Stimulated activated CD4-positive, alpha-beta T cell treated with anti-CD3 and anti-CD28 coated beads, TNF-alpha, amount 100 ng/mL, for 4 hours (primary cell): Measurements from ENCODE around the gene ENOSF1.
A peak's percentile ranks its signal among the peaks of the same experiment; 100 is the strongest.
"Not testable (repeated sequence)": the region's sequence is repeated elsewhere in the genome, so short reads cannot be mapped to it uniquely, and the experiment has no call there.

ENCODE experiments used
- DNase-seq, 3 experiments: peaks; one replicate each; pipeline ENCODE4 v3.0.0-alpha.2; 2020; ENCODE audit warnings: low read depth in 3 of 3

The ENOSF1 gene, protein sequence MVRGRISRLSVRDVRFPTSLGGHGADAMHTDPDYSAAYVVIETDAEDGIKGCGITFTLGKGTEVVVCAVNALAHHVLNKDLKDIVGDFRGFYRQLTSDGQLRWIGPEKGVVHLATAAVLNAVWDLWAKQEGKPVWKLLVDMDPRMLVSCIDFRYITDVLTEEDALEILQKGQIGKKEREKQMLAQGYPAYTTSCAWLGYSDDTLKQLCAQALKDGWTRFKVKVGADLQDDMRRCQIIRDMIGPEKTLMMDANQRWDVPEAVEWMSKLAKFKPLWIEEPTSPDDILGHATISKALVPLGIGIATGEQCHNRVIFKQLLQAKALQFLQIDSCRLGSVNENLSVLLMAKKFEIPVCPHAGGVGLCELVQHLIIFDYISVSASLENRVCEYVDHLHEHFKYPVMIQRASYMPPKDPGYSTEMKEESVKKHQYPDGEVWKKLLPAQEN

DNA sequence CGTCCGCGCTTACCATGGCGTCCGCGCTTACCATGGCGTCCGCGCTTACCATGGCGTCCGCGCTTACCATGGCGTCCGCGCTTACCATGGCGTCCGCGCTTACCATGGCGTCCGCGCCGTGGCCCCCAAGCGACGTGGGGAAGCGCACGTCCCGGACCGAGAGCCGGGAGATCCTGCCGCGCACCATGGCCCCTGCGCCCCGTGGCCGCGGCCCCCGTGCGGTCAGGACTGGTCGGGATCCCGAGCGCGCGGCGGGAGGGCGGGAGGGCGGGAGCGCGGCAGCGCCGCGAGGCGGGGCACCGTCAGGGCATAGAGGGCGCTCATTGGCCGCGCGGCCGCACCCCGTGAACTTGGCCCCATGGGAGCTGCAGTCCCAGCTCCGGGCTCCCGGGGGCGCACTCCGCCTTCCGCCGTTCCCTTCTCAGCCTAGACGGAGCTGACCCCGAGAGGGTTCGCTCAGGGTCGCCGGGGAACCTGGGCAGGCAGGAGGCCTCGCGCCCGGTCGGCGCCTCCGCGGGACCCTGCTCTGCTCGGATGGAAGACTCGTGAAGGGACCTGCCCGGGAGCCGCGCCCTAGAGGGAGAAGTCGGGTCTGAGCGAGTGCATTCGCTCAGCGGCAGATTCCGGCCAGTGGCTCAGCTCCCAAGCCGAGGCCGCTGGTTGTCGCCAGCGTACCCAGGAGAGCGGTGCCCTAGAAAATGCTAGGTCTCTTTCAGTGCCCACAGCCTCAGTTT is at the start of gene ENOSF1:
Gene ENOSF1, minus strand, starts transcription at position 230 of the 734 bp plus-strand sequence. Its CDS starts 43 bp downstream, at position 187.
- DNase-seq: peak; percentile 63 to 75 (median 74)

DNA sequence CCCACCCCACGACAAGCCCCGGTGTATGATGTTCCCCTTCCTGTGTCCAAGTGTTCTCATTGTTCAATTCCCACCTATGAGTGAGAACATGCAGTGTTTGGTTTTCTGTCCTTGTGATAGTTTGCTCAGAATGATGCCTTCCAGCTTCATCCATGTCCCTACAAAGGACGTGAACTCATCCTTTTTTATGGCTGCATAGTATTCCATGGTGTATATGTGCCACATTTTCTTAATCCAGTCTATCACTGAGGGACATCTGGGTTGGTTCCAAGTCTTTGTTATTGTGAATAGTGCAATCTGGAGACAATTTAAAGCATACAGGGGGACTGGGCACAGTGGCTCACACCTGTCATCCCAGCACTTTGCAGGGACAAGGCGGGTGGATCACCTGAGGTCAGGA is 47.4 kb upstream of the ENOSF1 start:
- DNase-seq: not testable (repeated sequence)

DNA sequence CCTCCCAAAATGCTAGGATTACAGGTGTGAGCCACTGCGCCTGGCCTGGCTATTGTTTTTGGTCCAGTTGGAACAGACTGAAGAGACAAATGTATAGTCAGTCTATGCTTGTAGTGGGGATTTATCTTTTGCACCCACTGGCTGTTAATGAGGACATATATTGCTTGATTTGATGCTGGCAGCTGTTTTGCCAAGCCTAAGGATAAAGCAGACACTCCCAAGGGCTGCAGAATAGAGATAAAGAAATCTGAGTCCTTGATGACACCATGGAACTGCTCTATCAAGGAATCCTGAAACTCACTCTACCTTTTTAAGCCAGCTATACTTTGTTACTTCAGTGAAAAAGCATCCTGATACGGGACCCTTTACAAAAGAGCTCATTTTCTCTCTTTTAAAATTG is 43.1 kb upstream of the ENOSF1 start:
- no peak for DNase-seq

DNA sequence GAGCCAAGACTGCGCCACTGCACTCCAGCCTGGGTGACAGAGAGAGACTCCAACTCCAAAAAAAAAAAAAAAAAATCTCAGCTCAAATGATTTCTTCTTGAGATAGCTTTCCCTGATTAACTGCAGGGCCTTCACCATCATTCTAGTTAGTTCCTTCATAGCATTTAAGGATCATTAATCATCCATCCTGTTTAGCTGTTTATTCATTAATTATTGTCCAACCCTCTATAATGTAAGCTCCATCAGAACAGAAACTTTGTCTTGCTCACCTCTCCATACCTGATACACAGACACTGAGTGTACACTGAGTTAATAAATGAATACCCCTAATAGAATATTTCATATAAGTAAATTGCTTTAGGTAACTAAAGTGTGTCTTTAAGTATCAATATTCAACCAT is 42.2 kb upstream of the ENOSF1 start:
- no peak for DNase-seq

DNA sequence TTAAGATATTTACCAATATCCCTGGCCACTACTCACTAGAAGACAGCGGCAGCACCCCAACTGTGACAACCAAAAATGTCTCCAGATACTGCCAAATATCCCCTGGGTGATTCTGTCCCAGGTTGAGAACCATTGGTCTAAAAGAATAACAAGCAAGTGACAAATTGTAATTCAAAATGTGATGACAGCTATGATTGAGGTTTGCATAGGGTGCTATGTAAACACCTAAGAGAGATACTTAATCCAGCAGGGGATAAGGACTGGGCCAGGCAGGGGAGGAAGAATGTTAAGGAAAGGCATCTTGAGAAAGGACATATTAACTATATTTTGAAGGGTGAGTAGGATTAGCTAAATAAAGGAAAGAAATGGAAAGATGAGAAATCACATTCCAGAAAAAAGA is 38.0 kb upstream of the ENOSF1 start:
- no peak for DNase-seq

DNA sequence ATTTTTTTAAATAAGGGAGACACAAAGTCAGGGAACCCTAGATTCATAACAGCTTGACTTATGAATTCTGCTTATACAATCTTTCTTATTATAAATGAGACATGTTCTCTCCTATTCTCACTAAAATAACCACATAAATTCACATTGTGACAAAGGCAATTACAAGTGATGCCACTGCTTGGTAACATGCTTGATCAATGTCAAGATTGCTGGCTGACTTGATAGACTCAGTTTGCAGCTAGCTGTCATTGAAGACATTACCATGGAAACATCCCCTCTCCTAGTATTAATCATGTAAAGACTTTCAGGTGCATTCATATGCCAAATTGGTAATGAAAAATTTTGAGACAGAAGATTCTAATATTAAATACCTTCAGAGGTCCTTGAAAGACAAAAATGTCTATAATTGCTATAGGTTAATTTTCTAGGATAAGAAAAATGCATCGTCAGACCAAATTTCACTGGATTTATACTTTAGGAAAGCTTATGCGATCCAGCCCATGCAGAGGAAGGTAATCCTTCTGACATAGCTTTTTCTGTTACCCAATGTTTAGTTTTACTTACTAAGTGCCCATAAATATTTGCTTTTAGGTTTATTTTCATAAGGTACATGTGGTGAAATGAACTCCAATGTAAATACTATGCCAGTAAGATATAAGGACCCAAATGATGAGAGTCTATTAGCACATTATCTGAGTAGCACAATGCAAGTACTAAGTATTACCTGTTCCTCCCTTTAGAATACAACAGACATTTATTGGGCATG is 32.6 kb upstream of the ENOSF1 start:
- DNase-seq: no peak

DNA sequence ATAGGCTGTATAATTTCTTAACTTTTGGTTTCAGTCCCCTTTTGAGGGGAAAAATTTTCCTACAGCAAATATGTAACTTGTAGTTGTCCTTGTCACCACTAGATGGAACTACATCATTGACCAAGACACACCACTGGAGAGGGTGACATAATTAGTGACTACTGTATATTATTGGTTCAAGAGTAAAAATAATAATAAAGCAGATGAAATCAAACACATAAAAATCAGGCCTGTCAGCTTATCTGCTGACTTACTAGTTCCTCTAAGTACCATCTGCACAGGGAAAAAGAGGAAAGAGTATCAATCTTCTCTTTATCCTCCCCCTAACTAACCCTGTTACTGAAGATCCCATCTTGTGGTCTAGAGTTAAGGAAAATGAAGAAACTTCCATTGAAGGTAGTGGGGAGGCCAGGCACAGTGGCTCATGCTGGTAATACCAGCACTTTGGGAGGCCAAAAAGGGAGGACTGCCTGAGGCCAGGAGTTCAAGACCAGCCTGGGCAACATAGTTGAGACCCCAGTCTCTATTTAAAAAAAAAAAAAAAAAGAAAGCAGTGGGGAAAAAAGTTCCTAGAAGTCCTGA is 29.6 kb upstream of the ENOSF1 start:
- DNase-seq: no peak

DNA sequence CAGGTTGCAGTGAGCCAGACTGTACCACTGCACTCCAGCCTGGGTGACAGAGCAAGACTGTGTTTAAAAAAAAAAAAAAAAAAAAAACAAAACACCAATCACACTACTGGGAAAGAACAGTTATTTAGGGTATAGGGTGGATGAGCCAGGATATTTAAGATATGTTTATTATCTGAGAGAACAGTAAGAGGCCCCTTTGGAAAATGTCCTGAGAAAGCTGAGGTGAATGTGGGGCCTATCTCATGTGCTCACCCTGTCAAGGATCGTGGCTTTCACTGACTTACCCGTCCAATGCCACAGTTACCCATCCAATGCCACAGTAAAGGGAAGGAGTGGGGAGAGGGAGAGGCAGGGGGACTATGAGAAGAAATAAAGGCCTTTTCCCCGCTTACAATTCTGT is 19.9 kb upstream of the ENOSF1 start:
- DNase-seq: no peak

DNA sequence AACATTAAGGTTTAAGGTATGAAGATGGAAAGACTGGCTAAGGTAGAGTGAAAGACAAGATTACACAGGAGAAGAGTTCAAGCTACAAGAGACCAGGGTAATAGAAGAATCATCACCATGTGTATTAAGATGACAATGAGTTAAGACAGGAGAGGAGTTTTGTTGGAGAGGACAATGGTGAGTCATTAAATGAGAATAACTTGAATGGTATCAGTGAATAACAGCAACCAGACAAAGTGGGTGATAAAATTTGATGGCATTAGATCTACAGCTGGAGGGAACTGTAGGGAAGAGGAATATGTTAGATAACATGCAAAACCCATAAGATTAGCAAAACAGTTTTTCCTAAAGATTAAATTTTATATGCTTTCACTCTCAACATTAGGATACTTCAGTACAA is 18.8 kb upstream of the ENOSF1 start:
- DNase-seq: no peak

DNA sequence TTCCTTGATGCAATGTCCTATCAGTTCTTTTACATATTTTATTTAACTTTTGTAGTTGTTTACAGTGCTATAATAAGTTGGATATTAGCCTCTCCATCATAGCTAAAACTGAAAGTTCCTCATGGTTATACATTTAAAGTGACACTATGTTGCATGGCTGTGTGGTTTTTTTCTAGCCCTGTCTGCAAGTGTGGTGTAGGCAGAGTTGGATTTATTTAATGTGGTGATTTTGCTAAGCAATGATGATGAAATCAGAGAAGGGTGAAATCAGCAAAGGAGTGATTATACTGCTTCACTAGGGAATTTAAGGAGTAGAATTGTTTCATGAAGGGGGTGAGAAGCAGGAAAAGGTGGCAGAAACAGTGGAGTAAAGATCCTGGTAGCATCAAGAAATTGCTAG is 18.3 kb upstream of the ENOSF1 start:
- no peak for DNase-seq

DNA sequence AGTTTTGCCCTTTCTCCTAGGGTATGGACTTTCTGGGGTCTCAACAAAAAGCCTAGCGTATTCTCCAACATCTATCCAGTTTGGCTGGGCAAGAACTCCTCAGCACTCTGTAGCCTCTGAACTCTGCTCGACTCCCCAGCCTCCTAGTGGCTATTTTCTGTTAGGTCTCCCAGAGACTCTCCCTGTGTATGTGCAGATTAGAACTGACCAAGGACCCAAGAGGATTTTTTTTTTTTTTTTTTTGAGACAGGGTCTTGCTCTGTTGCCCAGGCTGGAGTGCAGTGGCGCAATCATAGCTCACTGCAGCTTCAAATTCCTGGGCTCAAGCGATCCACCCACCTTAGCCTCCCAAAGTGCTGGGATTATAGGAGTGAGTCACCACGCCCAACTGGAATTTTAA is 17.7 kb upstream of the ENOSF1 start:
- DNase-seq: not testable (repeated sequence)

DNA sequence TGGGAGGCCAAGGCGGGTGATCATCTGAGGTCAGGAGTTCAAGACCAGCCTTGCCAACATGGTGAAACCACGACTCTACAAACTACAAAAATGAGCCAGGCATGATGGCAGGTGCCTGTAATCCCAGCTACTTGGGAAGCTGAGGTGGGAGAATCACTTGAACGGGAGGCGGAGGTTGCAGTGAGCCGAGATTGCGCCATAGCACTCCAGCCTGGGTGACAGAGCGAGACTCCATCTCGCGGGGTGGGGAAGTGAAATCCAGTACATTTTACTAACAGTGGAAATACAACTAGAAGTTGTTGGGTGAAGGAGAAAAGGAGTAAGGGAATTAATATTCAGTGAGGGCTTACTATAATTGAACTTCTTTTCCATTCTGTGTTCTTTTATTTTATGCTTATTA is 13.2 kb upstream of the ENOSF1 start:
- DNase-seq: no peak

DNA sequence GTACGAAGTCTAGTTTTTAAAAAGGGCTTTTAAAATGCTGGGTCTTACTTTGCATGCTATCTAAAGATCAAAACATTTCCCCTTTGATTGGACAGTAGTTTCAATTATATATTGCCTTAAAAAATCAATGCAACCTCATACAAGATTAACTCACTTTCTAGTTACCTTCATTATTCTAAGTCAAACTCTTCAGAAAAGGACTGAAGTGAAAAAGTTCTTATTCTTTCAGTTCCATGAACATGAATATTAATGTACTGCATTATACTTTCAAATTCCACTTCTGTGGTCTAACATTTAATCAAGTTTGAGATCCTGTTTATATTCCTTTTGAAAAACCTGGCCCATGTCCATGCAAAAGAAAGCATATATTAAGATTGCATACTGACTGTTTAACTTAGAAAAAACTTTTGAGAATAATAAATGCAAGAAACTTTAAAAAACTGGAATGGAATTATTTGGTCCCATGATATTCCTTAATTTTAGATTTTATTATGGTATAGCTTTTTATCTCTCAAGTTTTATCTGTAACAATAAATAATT is 11.2 kb upstream of the ENOSF1 start:
- DNase-seq: no peak

DNA sequence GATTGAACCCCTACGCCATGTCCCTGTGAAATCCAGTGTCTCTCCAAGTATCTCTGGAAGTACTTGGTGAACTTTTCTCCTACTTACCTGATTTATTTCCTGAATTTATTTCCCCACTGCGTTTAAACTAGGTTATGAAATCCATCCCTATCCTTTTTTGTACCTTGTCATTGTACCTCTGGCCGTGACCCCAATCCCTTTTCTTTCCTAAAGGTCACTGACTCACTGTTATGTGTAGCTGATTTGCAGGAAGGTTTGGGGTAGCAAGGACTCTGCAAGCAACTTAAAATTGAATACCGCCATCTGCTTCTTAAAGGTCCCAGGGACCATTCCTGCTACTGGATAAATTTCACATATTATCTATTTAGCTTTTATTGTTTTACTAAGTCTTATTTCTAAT is 4.6 kb upstream of the ENOSF1 start:
- no peak for DNase-seq

DNA sequence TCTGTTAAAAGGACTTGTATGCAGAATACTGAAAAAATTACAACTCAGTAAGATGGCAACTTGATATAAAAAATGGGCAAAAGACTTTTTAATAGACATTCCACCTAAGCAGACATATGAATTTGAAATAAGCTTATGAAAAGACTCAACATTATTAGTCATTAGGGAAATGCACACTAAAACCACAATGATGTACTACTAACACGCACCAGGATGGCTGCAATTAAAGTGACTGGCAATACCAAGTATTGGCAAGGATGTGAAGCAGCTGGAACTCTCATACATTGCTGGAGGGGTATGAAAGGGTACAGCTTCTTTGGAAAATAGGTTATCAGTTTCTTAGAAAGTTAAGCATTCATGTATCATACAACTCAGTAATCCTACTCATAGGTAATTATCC is 3.2 kb upstream of the ENOSF1 start:
- DNase-seq: no peak

DNA sequence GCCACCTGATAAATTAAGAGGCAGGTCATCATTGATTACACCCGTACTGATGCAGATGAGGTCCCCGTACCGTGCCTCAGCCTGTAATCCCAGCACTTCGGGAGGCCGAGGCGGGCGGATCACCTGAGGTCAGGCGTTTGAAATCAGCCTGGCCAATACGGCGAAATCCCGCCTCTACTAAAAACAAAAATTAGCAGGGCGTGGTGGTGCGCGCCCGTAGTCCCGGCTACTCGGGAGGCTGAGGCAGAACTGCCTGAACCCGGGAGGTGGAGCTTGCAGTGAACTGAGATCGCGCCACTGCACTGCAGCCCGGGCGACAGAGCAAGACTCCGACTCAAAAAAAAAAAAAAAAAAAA is 683 bp upstream of the ENOSF1 start:
- DNase-seq: no peak

DNA sequence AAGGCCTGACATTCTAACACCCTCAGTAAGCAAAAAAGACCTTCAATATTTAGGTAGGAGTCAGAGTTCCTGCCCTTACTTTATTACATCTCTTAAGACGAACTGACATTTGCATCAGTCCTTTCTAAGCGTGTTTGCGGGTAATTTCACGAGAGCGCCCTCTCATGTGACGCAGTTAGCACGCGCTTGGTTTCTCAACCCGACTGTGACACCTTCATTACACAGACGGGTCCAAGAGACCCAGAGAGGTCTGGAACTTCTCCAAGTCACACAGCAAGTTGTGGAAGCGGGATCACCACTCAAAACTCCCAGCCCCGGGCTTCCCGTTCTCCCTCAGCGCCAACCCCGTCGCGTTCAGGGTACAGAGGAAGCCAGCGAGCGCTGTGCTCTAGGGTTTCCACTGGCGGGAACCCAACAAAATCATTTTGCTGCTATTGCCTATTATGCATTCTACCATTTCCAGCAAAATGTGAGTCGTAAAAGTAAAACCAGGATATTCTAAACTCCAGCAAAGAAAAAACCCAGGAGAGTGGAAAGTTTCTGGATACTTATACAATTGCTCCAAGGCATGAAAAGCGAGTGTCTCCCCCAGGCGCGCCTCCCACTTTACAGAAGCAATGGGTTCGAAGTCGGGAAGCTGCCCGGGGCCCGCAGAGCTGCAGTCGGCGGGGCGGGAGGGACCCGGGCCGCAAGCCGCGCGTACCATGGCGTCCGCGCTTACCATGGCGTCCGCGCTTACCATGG is 601 bp downstream of the ENOSF1 start:
- peak; percentile 38 to 64 (median 52) for DNase-seq

DNA sequence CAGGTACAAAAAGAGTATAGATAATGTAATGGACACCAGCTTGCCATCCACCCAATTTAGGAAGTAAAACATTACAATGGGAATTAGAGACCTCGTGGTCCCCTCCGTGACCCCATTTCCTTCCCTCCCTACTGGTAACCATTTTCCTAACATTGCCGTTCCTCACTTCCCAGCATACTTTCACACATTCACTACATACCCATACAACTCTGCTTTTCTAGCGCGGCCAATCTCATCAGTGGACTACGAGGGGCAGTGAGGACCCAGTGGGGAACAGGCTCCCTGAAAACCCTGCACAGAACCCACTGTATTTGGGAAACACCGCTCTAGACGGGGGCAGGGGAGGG is 1.1 kb downstream of the ENOSF1 start:
- DNase-seq: peak in 1 of 3 experiments; percentile 19

DNA sequence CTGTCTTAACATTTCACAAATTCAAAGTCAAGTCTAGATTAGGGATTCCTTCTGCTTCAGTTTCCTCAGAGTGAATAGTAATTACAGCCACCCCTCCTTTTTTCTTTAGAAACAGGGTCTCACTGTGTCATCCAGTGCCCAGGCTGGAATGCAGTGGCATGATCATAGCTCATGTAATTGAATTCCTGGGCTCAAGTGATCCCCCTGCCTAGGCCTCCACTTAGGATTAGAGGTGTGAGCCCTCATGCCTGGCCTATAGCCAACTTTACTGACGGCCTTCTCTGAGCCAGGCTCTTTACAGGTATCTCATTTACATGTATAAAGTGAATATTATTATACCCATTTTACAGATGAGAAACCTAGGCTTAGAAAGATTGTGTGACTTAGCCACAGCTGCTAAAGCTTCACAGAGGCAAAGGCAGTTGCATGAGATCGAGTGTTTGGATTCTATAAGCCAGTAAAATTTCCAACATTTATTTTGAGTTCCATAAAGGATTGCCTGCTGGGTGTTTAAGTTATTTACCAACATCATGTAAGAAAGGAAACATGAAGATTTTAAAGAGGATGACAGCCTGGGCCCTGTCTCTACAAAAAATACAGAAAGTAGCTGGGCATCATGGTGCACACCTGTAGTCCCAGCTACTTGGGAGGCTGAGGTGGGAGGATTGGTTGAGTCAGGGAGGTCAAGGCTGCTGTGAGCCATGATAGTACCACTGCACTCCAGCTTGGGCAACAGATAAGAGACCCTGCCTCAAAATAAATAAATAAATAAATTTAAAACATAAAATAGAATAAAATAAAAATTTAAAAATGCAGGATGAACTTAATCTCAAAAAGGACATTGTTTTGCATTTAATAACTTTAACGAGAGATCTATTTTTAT is 1.8 kb downstream of the ENOSF1 start:
- DNase-seq: no peak

DNA sequence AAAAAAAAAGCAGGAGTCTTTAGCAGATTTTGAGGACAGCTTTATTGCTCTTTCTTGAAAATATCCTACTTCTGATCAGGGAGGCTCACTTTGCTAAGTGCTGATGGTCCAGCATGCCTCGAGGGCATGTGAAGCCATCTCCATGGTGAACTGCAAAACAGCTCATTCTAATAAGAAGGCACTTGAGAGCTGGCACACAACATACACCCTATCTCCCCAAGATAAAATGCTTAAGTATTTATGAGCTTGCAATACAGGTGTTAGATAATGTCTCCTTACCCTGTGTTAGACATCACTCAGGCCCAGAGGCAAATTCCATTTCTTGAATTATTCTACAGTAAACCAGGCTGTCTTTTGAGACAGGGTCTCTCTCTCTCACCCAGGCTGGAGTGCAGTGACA is 2.7 kb downstream of the ENOSF1 start:
- no peak for DNase-seq
